GM12878 (cell line): ENCODE measurements around the gene MESD. TPM values are rescaled to one million over a fixed set of nuclear protein-coding genes. Genes with fewer than 3 reads are reported as not detected.

Experiments
- ATAC-seq: fragments of 200-7000 bp; cut with Tn5 transposase; 3 replicates; pipeline ENCODE4 v1.9.1; 2020; ENCODE audit warnings: mild to moderate bottlenecking, moderate library complexity
- BruUV-seq: library from RNA; stranded (reverse); fragments of 400-500 nt; replicated peaks from 2 replicates; lab custom pipeline; 2021; lab: Mats Ljungman, UMichigan
- CTCF ChIA-PET: fragments of 300-600 bp; sonication (Branson Sonifier 250); formaldehyde crosslinking; extraction: SDS; loops from one replicate; lab custom pipeline; 2021; ENCODE audit warnings: inconsistent platforms; lab: Yijun Ruan, JAX
- POLR2A ChIA-PET: fragments of 350-600 bp; formaldehyde crosslinking; extraction: SDS; loops from one replicate; lab custom pipeline; 2021; ENCODE audit warnings: inconsistent platforms; lab: Charles Lee
- RAD21 ChIA-PET: fragments of 300-600 bp; sonication (Branson Sonifier 250); formaldehyde crosslinking; loops from one replicate; lab custom pipeline; 2023; ENCODE audit warnings: antibody characterized with exemption; ENCODE audit not compliant: unreplicated experiment; lab: Charles Lee
- SMC1A ChIA-PET: fragments of 300-600 bp; sonication (Branson Sonifier 250); formaldehyde crosslinking; loops from one replicate; lab custom pipeline; 2023; ENCODE audit not compliant: unreplicated experiment, uncharacterized antibody; lab: Charles Lee
- DNase-seq: peaks from one replicate; pipeline ENCODE4 v3.0.0-alpha.2; 2011; ENCODE audit warnings: low read depth, low spot score
- FAIRE-seq: peaks from 3 replicates; lab custom pipeline; 2011; peaks lifted over from hg19 to GRCh38; lab: Jason Lieb, UNC
- H2AFZ ChIP-seq: 2 replicates; pipeline ENCODE4 v1.6.0; 2011; ENCODE audit warnings: low read depth, low read length, control low read depth; ENCODE audit not compliant: control insufficient read depth
- H3K27ac ChIP-seq: 2 replicates; pipeline ENCODE4 v1.5.1; 2011; ENCODE audit warnings: control low read depth; ENCODE audit not compliant: control insufficient read depth, insufficient read depth
- H3K27me3 ChIP-seq, 2 experiments: replicated peaks in 1 of 2; 2 replicates each; pipeline versions ENCODE4 v1.6.0 to v1.6.1; 2011; ENCODE audit warnings: low read length in 1 of 2; ENCODE audit not compliant: control insufficient read depth in 2 of 2, insufficient read depth in 2 of 2
- H3K36me3 ChIP-seq, 2 experiments: 2 replicates each; pipeline ENCODE4 v1.5.1; 2011; ENCODE audit warnings: low read length in 1 of 2; ENCODE audit not compliant: control insufficient read depth in 2 of 2, insufficient read depth in 2 of 2
- H3K4me1 ChIP-seq: 2 replicates; pipeline ENCODE4 v1.6.1; 2011; ENCODE audit warnings: mild to moderate bottlenecking, low read length, moderate library complexity, mixed read lengths; ENCODE audit not compliant: control insufficient read depth, insufficient read depth
- H3K4me2 ChIP-seq: 2 replicates; pipeline ENCODE4 v1.6.0; 2011; ENCODE audit warnings: control low read depth; ENCODE audit not compliant: control insufficient read depth, insufficient read depth
- H3K4me3 ChIP-seq: fragments of 200-600 bp; sonication (generic); 2 replicates; pipeline ENCODE4 v1.5.1; 2016
- H3K79me2 ChIP-seq: 2 replicates; pipeline ENCODE4 v1.6.0; 2011; ENCODE audit warnings: low read length; ENCODE audit not compliant: control insufficient read depth, insufficient read depth
- H3K9ac ChIP-seq: 2 replicates; pipeline ENCODE4 v1.8.0; 2011; ENCODE audit warnings: low read length, control low read depth, mixed read lengths; ENCODE audit not compliant: control insufficient read depth, insufficient read depth
- H3K9me3 ChIP-seq: replicated peaks from 3 replicates; pipeline ENCODE4 v1.5.1; 2011; ENCODE audit warnings: mild to moderate bottlenecking, low read length; ENCODE audit not compliant: control insufficient read depth, insufficient read depth
- H4K20me1 ChIP-seq: 2 replicates; pipeline ENCODE4 v1.6.0; 2011; ENCODE audit not compliant: control insufficient read depth, insufficient read depth
- FOXM1 ChIP-seq: IDR thresholded peaks from 2 replicates; pipeline ENCODE4 v1.6.1; 2012; ENCODE audit warnings: low read depth, mild to moderate bottlenecking, inconsistent platforms, low read length, moderate library complexity
- HDAC2 ChIP-seq: fragments of 200-600 bp; sonication (generic); IDR thresholded peaks from 2 replicates; pipeline ENCODE4 v1.6.1; 2017
- HDAC6 ChIP-seq: fragments of 200-600 bp; sonication (generic); IDR thresholded peaks from one replicate; pipeline ENCODE4 v1.8.0; 2017; ENCODE audit warnings: antibody characterized with exemption; ENCODE audit not compliant: unreplicated experiment
- HSF1 ChIP-seq: fragments of 150-350 bp; IDR thresholded peaks from 2 replicates; pipeline ENCODE4 v1.6.1; 2014; ENCODE audit warnings: mild to moderate bottlenecking, low read depth, low read length
- IRF3 ChIP-seq: fragments of 450-650 bp; IDR thresholded peaks from 2 replicates; pipeline ENCODE4 v1.6.1; 2014; ENCODE audit warnings: mild to moderate bottlenecking
- IRF4 ChIP-seq: IDR thresholded peaks from 2 replicates; pipeline ENCODE4 v1.6.1; 2011; ENCODE audit warnings: low read depth, low read length
- JUND ChIP-seq: IDR thresholded peaks from 2 replicates; pipeline ENCODE4 v1.6.1; 2012; ENCODE audit warnings: low read depth, mild to moderate bottlenecking, low read length, improper control_type of control experiment, moderate library complexity
- KAT2A ChIP-seq: conservative IDR thresholded peaks from 2 replicates; pipeline ENCODE4 v1.6.1; 2011; ENCODE audit warnings: low read depth, low read length; ENCODE audit not compliant: control insufficient read depth
- MAX ChIP-seq: IDR thresholded peaks from 2 replicates; pipeline ENCODE4 v1.6.1; 2012; ENCODE audit warnings: low read depth, low read length, improper control_type of control experiment
- MTA3 ChIP-seq: IDR thresholded peaks from 2 replicates; pipeline ENCODE4 v1.6.1; 2012; ENCODE audit warnings: low read length, inconsistent platforms, borderline replicate concordance
- NFYA ChIP-seq: IDR thresholded peaks from 2 replicates; pipeline ENCODE4 v1.6.1; 2011; ENCODE audit warnings: low read depth, mild to moderate bottlenecking, low read length, improper control_type of control experiment, borderline replicate concordance
- NRF1 ChIP-seq: conservative IDR thresholded peaks from 2 replicates; pipeline ENCODE4 v1.6.1; 2011; ENCODE audit warnings: mild to moderate bottlenecking, low read depth, low read length, improper control_type of control experiment
- SMAD1 ChIP-seq: fragments of 450-650 bp; IDR thresholded peaks from 2 replicates; pipeline ENCODE4 v1.6.1; 2018; ENCODE audit warnings: mild to moderate bottlenecking, low read depth; ENCODE audit not compliant: partially characterized antibody
- SPI1 ChIP-seq: IDR thresholded peaks from 2 replicates; pipeline ENCODE4 v1.6.1; 2011; ENCODE audit warnings: low read depth, mild to moderate bottlenecking, low read length, moderate library complexity, borderline replicate concordance; ENCODE audit not compliant: insufficient read depth
- SUPT20H ChIP-seq: IDR thresholded peaks from 2 replicates; pipeline ENCODE4 v1.6.1; 2011; ENCODE audit warnings: low read depth, mild to moderate bottlenecking, low read length, moderate library complexity, borderline replicate concordance; ENCODE audit not compliant: control insufficient read depth
- TCF7 ChIP-seq: IDR thresholded peaks from 2 replicates; pipeline ENCODE4 v1.6.1; 2014; ENCODE audit warnings: antibody characterized with exemption, borderline replicate concordance
- ZBTB4 ChIP-seq: fragments of 450-650 bp; formaldehyde crosslinking; IDR thresholded peaks from 2 replicates; pipeline ENCODE4 v1.4.0; 2022; ENCODE audit warnings: mild to moderate bottlenecking, moderate library complexity
- WGBS: methylation state at CpG from one replicate; pipeline ENCODE4 v1.1.6; 2016; ENCODE audit warnings: low lambda C conversion rate; ENCODE audit not compliant: insufficient replicate concordance, insufficient coverage; ENCODE audit errors: missing lambda C conversion rate; 5-methylcytosine and 5-hydroxymethylcytosine counted together
- in situ Hi-C: fragments of 300-500 bp; cut with MboI; formaldehyde crosslinking; loops from 9 replicates; pipeline ENCODE4 v1.14.3; 2018; ENCODE audit warnings: mixed read lengths
- intact Hi-C: fragments of 100-400 bp; cut with micrococcal nuclease; formaldehyde crosslinking; loops from one replicate; pipeline ENCODE4 v1.14.2; 2022; ENCODE audit not compliant: unreplicated experiment
- polyA plus RNA-seq, 11 experiments: library from polyadenylated mRNA; depleted of rRNA in 4 of 11; unstranded in 6 of 11; stranded (reverse) in 5 of 11; fragments of >200 nt; fragmentation: Nextera tagmentation in 4 of 11; fragmentation: Illumina TruSeq in 1 of 11; extraction: Ambion mirVana in 4 of 11; extraction: Trizol in 1 of 11; gene quantifications; 1 replicate in 1 of 11; 2 replicates in 10 of 11; pipeline versions ENCODE4 v1.2.1 to v1.2.3, GENCODE V29; 2011 to 2016; ENCODE audit warnings: inconsistent platforms in 2 of 11, missing spikeins in 2 of 11, low read depth in 1 of 11
- total RNA-seq, 4 experiments: library from RNA; depleted of rRNA in 3 of 4; stranded (reverse); fragments of >200 nt in 3 of 4; fragmentation: Illumina TruSeq in 1 of 4; extraction: Trizol in 1 of 4; gene quantifications; 2 replicates each; pipeline versions ENCODE4 v1.2.1 to v1.2.3, GENCODE V29; 2013 to 2021

Gene MESD
- total and polyA plus RNA-seq, 10 of the 15 experiments (the other 5 are each of a cell fraction or from before 2014, with no cell fraction given): 10.2 to 39.8 (median 20.9) TPM

- POLR2A ChIA-PET: no interaction called here
- WGBS: 81% methylated on average over 3 of the region's 3 CpGs
- CTCF ChIA-PET: interaction anchor here (0.6 to 4.1 kb wide), 10 partner anchors 8 to 544 kb away, joined by 3 to 28 read pairs (median 4); no protein-coding TSS in a partner anchor
- no peak for TF ChIP-seq NRF1
- no peak for TF ChIP-seq HSF1
- no peak for TF ChIP-seq IRF4
- no peak for TF ChIP-seq HDAC2
- no peak for TF ChIP-seq SMAD1
- no peak for TF ChIP-seq IRF3
- no peak for TF ChIP-seq MTA3
- TF ChIP-seq SUPT20H: no peak
- no peak for TF ChIP-seq HDAC6
- no peak for TF ChIP-seq FOXM1
- TF ChIP-seq NFYA: no peak
- TF ChIP-seq KAT2A: no peak
- no peak for TF ChIP-seq ZBTB4 (CRISPR knock-in tag)
- TF ChIP-seq MAX: no peak
- no peak for TF ChIP-seq TCF7
- no peak for TF ChIP-seq JUND
- TF ChIP-seq SPI1: no peak
- H3K9ac ChIP-seq: no peak overlapping the region
- no TSS peak for BruUV-seq
- H4K20me1 ChIP-seq: no peaks in the 10 kb centered on the region
- RAD21 ChIA-PET: interaction anchor here (1.0 to 3.8 kb wide), 4 partner anchors 10 to 191 kb away, joined by 3 to 23 read pairs (median 6); no protein-coding TSS in a partner anchor
- H3K36me3 ChIP-seq: no peaks in the 10 kb centered on the region; a peak in 1 of 4 replicates
- in situ Hi-C loops (no loop called here), intact Hi-C loops (no loop called here)
- ATAC-seq: no peak
- H3K79me2 ChIP-seq: no peaks in the 10 kb centered on the region
- SMC1A ChIA-PET: interaction anchor here (0.8 to 4.3 kb wide), 3 partner anchors 191 to 511 kb away, joined by 4 to 18 read pairs (median 14); no protein-coding TSS in a partner anchor
- H2AFZ ChIP-seq: no peak overlapping the region
- no peak overlapping the region for H3K4me3 ChIP-seq
- H3K27ac ChIP-seq: no peak overlapping the region
- no peak for DNase-seq
- no peaks in the 10 kb centered on the region for H3K27me3 ChIP-seq
- no peak overlapping the region for H3K4me2 ChIP-seq
- no peaks in the 10 kb centered on the region for H3K9me3 ChIP-seq
- FAIRE-seq: no peak
- H3K4me1 ChIP-seq: no peaks in the 10 kb centered on the region
These were observed 22.2 kb downstream of the MESD start for GRCh38 chr15:80967451-80967850.
